RWPE2 (cell line): ENCODE results near the gene ZNF521.

Experiments used
- ATAC-seq: fragments of 200-7000 bp; cut with Tn5 transposase; 3 replicates; pipeline ENCODE4 v1.9.1; 2021; ENCODE audit warnings: low read depth
- DNase-seq: peaks from one replicate; pipeline ENCODE4 v3.0.0-alpha.2; 2020; ENCODE audit warnings: low spot score
- H3K27ac ChIP-seq: fragments of 450-650 bp; 2 replicates; pipeline ENCODE4 v1.5.1; 2017; ENCODE audit warnings: mild to moderate bottlenecking; ENCODE audit not compliant: poor library complexity, severe bottlenecking
- H3K27me3 ChIP-seq: fragments of 250-450 bp; sonication (Bioruptor Pico); 2 replicates; pipeline ENCODE4 v1.5.1; 2021; ENCODE audit warnings: mild to moderate bottlenecking, moderate library complexity; ENCODE audit not compliant: insufficient read depth, poor library complexity, severe bottlenecking
- H3K36me3 ChIP-seq: fragments of 250-450 bp; sonication (Bioruptor Pico); 2 replicates; pipeline ENCODE4 v1.5.1; 2020; ENCODE audit warnings: low read depth, mild to moderate bottlenecking, moderate library complexity
- H3K4me1 ChIP-seq: fragments of 250-450 bp; sonication (Bioruptor Pico); 2 replicates; pipeline ENCODE4 v1.5.1; 2021; ENCODE audit warnings: mild to moderate bottlenecking, moderate library complexity; ENCODE audit not compliant: insufficient read depth, poor library complexity, severe bottlenecking
- H3K4me3 ChIP-seq: fragments of 250-450 bp; sonication (Bioruptor Pico); 2 replicates; pipeline ENCODE4 v1.5.1; 2021; ENCODE audit warnings: mild to moderate bottlenecking, moderate library complexity; ENCODE audit not compliant: severe bottlenecking
- H3K9me3 ChIP-seq: fragments of 250-450 bp; sonication (Bioruptor Pico); 2 replicates; pipeline ENCODE4 v1.5.1; 2021; ENCODE audit warnings: mild to moderate bottlenecking, moderate library complexity; ENCODE audit not compliant: severe bottlenecking
- TF ChIP-seq, protein P1 (sequence below): fragments of 450-650 bp; IDR thresholded peaks from one replicate; pipeline ENCODE4 v1.5.1; 2017; ENCODE audit warnings: mild to moderate bottlenecking, moderate library complexity; ENCODE audit not compliant: poor library complexity, severe bottlenecking

The ZNF521 gene

DNA sequence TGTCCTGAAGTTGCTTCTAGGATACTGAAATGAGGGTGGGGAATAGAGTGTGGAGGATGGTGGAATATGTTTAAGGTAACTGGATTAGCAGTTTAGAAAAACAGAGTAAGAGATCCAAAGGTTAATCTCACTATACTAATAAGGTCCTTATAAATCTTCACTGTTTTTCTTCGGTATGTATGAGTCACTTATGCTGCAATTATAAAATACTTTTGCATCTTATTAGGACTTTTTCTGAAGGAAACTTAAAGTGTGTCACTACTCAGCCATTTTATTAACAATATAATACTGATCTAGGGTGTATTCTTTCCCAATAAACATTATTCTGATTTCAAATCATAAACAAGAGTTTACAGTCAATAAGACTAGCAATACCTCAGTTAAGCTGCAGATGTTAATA, 182.3 kb downstream of the ZNF521 start:
- Histone ChIP-seq H3K4me3 (no peak overlapping the region), H3K9me3 (no peaks in the 10 kb centered on the region), H3K27me3 (no peaks in the 10 kb centered on the region), H3K27ac (no peak overlapping the region), H3K36me3 (no peaks in the 10 kb centered on the region), H3K4me1 (no peaks in the 10 kb centered on the region)
- ATAC-seq (no peak), DNase-seq (no peak)
- TF ChIP-seq, protein P1, sequence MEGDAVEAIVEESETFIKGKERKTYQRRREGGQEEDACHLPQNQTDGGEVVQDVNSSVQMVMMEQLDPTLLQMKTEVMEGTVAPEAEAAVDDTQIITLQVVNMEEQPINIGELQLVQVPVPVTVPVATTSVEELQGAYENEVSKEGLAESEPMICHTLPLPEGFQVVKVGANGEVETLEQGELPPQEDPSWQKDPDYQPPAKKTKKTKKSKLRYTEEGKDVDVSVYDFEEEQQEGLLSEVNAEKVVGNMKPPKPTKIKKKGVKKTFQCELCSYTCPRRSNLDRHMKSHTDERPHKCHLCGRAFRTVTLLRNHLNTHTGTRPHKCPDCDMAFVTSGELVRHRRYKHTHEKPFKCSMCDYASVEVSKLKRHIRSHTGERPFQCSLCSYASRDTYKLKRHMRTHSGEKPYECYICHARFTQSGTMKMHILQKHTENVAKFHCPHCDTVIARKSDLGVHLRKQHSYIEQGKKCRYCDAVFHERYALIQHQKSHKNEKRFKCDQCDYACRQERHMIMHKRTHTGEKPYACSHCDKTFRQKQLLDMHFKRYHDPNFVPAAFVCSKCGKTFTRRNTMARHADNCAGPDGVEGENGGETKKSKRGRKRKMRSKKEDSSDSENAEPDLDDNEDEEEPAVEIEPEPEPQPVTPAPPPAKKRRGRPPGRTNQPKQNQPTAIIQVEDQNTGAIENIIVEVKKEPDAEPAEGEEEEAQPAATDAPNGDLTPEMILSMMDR: no peak

DNA sequence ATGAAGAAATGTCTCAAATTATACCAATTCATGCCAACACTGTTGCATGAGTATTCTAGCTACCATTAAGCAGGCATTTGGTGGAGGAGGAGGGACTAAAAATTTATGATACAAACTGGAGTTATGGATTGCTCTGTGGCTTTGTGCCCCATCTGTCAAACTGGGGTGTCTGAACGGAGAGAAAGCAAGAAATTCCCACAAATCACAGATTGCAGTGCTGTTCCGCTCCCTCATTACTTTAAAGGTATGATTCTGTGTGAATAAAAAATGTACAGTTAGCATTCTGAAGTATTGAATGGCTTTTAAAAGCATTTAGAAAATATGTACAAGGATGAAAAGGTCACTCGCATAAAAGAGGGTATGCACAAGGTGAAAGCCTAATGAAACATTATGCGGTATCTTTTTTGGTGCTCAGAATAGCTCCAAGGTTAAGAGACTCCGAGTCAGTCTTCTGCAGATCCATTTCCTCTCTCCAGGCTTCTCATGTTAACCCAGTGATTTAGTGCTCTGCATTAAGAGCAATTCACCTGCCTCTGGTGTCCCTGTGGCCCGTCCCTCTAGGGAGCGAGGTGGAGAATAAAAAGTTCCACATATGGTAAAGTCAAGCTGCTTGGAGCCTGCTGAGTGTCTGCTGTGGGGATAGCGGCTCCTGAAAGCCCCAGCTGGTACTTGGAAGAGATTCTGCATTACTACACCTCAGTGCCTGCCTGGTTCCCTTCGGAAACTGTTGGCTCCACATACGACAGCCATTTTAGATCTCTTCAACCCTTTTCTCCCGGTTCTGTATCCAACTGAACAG, 184.2 kb downstream of the ZNF521 start:
- DNase-seq (no peak), ATAC-seq (no peak)
- Histone ChIP-seq H3K4me3 (no peak overlapping the region), H3K4me1 (no peaks in the 10 kb centered on the region), H3K27me3 (no peaks in the 10 kb centered on the region), H3K27ac (no peak overlapping the region), H3K36me3 (no peaks in the 10 kb centered on the region), H3K9me3 (no peaks in the 10 kb centered on the region)
- TF ChIP-seq, protein P1: no peak

DNA sequence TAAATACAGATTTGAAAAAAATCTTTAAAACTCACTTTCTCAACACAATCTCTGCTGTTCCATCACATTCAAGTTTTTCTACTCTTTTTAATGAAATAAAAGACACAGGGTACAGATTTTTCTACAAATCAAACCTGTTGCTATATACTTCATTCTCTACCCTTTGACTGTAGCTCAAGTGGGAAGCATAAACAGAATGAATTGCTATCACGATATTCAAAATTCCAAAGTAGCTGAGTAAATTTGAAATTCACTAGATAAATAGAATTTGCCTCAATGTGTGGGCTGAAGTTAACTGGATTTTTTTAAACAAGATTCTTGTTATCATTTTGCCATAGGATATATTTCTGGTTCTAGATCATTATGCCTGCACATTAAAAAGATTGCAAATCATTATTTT, 185.9 kb downstream of the ZNF521 start:
- ATAC-seq (no peak), DNase-seq (no peak)
- H3K4me3 ChIP-seq: no peak overlapping the region
- no peak overlapping the region for H3K27ac ChIP-seq
- no peaks in the 10 kb centered on the region for H3K9me3 ChIP-seq
- H3K36me3 ChIP-seq: no peaks in the 10 kb centered on the region
- no peaks in the 10 kb centered on the region for H3K27me3 ChIP-seq
- no peaks in the 10 kb centered on the region for H3K4me1 ChIP-seq
- TF ChIP-seq, protein P1: no peak

DNA sequence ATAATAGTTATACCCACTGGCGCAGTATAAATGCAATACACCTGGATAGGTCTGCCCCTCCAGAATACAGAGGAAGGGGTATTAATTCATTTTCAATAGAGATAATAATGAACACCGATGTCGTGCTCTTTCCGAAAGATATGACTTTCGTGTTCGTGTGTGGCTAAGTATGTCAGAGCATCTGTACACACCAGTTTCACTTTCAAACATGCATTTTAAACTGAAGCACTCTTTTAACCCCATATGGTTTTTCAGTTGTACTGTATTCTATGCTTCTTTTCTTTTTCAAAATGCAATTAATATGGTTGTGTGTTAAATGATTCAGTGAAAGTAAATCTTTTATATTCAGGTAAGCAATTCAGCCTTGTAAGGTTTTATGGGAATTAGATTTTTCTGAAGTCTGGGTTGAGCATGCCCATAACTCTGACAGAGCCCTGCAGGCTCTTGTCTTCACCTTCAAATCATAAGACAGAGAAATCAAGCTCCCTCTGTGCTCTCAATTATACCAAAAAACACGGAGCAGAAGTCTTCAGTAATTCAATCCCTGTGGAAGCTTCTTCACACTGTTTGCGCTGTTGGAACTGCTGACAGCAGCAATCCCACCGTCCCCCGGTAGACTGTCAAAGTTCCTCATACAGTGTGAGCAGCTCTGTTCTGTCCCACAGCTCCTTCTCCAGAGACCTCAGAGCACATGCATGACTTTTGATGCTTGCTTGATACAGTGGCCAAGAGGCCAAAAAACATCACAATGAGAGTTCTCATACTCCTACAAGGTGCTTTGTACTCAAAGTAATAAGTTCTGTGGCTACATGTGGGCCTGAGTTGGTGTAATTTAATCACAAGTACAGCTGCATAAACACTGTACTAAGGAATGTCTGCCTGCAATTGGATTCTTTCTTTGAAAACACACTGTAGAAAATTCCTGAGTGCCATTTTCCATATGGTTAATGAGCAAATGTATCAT, 186.8 kb downstream of the ZNF521 start:
- Histone ChIP-seq H3K27me3 (no peaks in the 10 kb centered on the region), H3K4me3 (no peak overlapping the region), H3K36me3 (no peaks in the 10 kb centered on the region), H3K27ac (no peak overlapping the region), H3K4me1 (no peaks in the 10 kb centered on the region), H3K9me3 (no peaks in the 10 kb centered on the region)
- ATAC-seq: no peak
- TF ChIP-seq, protein P1: no peak
- no peak for DNase-seq
